ENCODE data around the gene GTF3C4. TPM values are rescaled to one million over a fixed set of nuclear protein-coding genes. Genes with fewer than 3 reads are reported as not detected.

Gene GTF3C4
- total and polyA plus RNA-seq, 10 of the 15 experiments (the other 5 are each of a cell fraction or from before 2014, with no cell fraction given): 3.2 to 18.9 (median 8.2) TPM

- peak overlapping the region; percentile 98 for H3K27ac ChIP-seq (ENCODE audit: control insufficient read depth, insufficient read depth)
- POLR2A ChIA-PET: interaction anchor here (0.6 to 1.1 kb wide), 4 partner anchors 10 to 25 kb away, joined by 3 read pairs; no protein-coding TSS in a partner anchor
- BruUV-seq (replicated peaks): TSS peak; percentile 76
- H2AFZ ChIP-seq (ENCODE audit: control insufficient read depth, low read depth, low read length): peak overlapping the region; percentile 85
- H4K20me1 ChIP-seq (ENCODE audit: control insufficient read depth, insufficient read depth): no peaks in the 10 kb centered on the region
- WGBS (ENCODE audit: insufficient coverage, insufficient replicate concordance, low lambda C conversion rate, missing lambda C conversion rate): 0% methylated on average over 13 of the region's 13 CpGs
- DNase-seq (ENCODE audit: low read depth, low spot score) (no peak), FAIRE-seq (no peak), ATAC-seq (no peak)
- no peaks in the 10 kb centered on the region for H3K27me3 ChIP-seq (replicated peaks in 1 of 2; ENCODE audit: control insufficient read depth in 2 of 2, insufficient read depth in 2 of 2, low read length in 1 of 2)
- intact Hi-C loops (cut with micrococcal nuclease; ENCODE audit: unreplicated experiment) (loop anchor here (5.0 kb wide), 1 partner anchor 133 kb away; no protein-coding TSS in a partner anchor), in situ Hi-C loops (cut with MboI) (no loop called here)
- SMC1A ChIA-PET (ENCODE audit: uncharacterized antibody, unreplicated experiment): interaction anchor here (0.6 to 1.2 kb wide), 4 partner anchors 10 to 599 kb away, joined by 3 to 4 read pairs (median 3); no protein-coding TSS in a partner anchor
- RAD21 ChIA-PET (ENCODE audit: unreplicated experiment): interaction anchor here (0.7 to 1.4 kb wide), 3 partner anchors 19 to 228 kb away, joined by 3 read pairs; no protein-coding TSS in a partner anchor
- CTCF ChIA-PET: interaction anchor here (0.9 to 1.5 kb wide), 2 partner anchors 19 to 100 kb away, joined by 3 to 4 read pairs; no protein-coding TSS in a partner anchor
- H3K36me3 ChIP-seq (ENCODE audit: control insufficient read depth in 2 of 2, insufficient read depth in 2 of 2, low read length in 1 of 2): no peaks in the 10 kb centered on the region; a peak in 2 of 4 replicates
- no peaks in the 10 kb centered on the region for H3K9me3 ChIP-seq (replicated peaks; ENCODE audit: control insufficient read depth, insufficient read depth, low read length)
- no peak for TF ChIP-seq SP1 (IDR thresholded peaks at IDR 0.05; ENCODE audit: low read depth, low read length)
- TF ChIP-seq WRNIP1 (IDR thresholded peaks at IDR 0.05; ENCODE audit: borderline replicate concordance, low read depth, low read length): no peak
- no peak for TF ChIP-seq ZSCAN29 (IDR thresholded peaks at IDR 0.05)
- no peak for TF ChIP-seq USF1 (IDR thresholded peaks at IDR 0.05; ENCODE audit: borderline replicate concordance, extremely low read length, insufficient read depth, low read depth, low read length)
- TF ChIP-seq ATF7 (IDR thresholded peaks at IDR 0.05; ENCODE audit: low read depth): no peak
- no peak for TF ChIP-seq MXI1 (IDR thresholded peaks at IDR 0.05; ENCODE audit: low read depth, low read length)
- TF ChIP-seq TAF1 (IDR thresholded peaks at IDR 0.05; ENCODE audit: borderline replicate concordance, low read depth, low read length): no peak
- TF ChIP-seq NR2C2 (IDR thresholded peaks at IDR 0.05; ENCODE audit: borderline replicate concordance, control insufficient read depth, insufficient read length, low read depth): no peak
- TF ChIP-seq, protein P1, sequence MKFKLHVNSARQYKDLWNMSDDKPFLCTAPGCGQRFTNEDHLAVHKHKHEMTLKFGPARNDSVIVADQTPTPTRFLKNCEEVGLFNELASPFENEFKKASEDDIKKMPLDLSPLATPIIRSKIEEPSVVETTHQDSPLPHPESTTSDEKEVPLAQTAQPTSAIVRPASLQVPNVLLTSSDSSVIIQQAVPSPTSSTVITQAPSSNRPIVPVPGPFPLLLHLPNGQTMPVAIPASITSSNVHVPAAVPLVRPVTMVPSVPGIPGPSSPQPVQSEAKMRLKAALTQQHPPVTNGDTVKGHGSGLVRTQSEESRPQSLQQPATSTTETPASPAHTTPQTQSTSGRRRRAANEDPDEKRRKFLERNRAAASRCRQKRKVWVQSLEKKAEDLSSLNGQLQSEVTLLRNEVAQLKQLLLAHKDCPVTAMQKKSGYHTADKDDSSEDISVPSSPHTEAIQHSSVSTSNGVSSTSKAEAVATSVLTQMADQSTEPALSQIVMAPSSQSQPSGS (IDR thresholded peaks at IDR 0.05; ENCODE audit: low read length): no peak
- TF ChIP-seq ASH2L (IDR thresholded peaks at IDR 0.05; ENCODE audit: borderline replicate concordance, low read depth): no peak
- H3K4me1 ChIP-seq (ENCODE audit: control insufficient read depth, insufficient read depth, low read length): no peaks in the 10 kb centered on the region; the same call in 1 of the 2 replicates
- peak overlapping the region; percentile 92 for H3K4me2 ChIP-seq (ENCODE audit: control insufficient read depth, insufficient read depth)
- peak overlapping the region; percentile 91 for H3K9ac ChIP-seq (ENCODE audit: control insufficient read depth, insufficient read depth, low read length)
- H3K79me2 ChIP-seq (ENCODE audit: control insufficient read depth, insufficient read depth, low read length): peaks cover 84% of the 10 kb centered on the region
- H3K4me3 ChIP-seq: peak overlapping the region; percentile 93
Measured at GRCh38 chr9:132669319-132669697, 956 bp upstream of the GTF3C4 start.
